OCI-LY3 (cell line): Measurements from ENCODE around the gene PLAA.
"Not testable (repeated sequence)": the region's sequence is repeated elsewhere in the genome, so short reads cannot be mapped to it uniquely, and the experiment has no call there.

Source experiments
- CTCF ChIP-seq: fragments of 200-600, 300-600 bp; sonication (generic); IDR thresholded peaks from 2 replicates; pipeline ENCODE4 v1.5.1; 2014; ENCODE audit warnings: antibody characterized with exemption, low read length, low read depth
- EZH2phosphoT487 ChIP-seq: fragments of 200-600 bp; shearing (Covaris generic); IDR thresholded peaks from 2 replicates; pipeline ENCODE4 v1.6.1; 2018; ENCODE audit warnings: antibody characterized with exemption, mixed run types, low read depth

- TF ChIP-seq CTCF, EZH2phosphoT487: not testable (repeated sequence)
Observed at GRCh38 chr9:26875155-26875554, 71.9 kb downstream of the PLAA start.
